CD14-positive monocyte (primary cell): Measurements from ENCODE around the gene FAM221B. TPM values are rescaled to one million over a fixed set of nuclear protein-coding genes. Genes with fewer than 3 reads are reported as not detected.

ENCODE experiments used
- DNase-seq, 3 donors: peaks; one replicate each; pipeline ENCODE4 v3.0.0-alpha.2; 2011 to 2022
- H2AFZ ChIP-seq: 2 replicates; pipeline ENCODE4 v1.6.0; 2012; ENCODE audit warnings: mild to moderate bottlenecking, low read depth, low read length, inconsistent platforms; ENCODE audit not compliant: insufficient read depth, poor library complexity, severe bottlenecking
- H3K27ac ChIP-seq, 2 donors: 1 replicate in 1 of 2; 2 replicates in 1 of 2; pipeline ENCODE4 v1.5.1; 2012 to 2013; ENCODE audit warnings: low read length in 2 of 2, control low read depth in 1 of 2, inconsistent platforms in 1 of 2, low read depth in 1 of 2, mild to moderate bottlenecking in 1 of 2
- H3K27me3 ChIP-seq, 2 donors: one replicate each; pipeline versions ENCODE4 v1.6.0 to v1.6.1; 2011 to 2013; ENCODE audit warnings: low read length in 2 of 2; ENCODE audit not compliant: control insufficient read depth in 2 of 2, insufficient read depth in 2 of 2
- H3K36me3 ChIP-seq, 2 donors: replicated peaks in 1 of 2; 1 replicate in 1 of 2; 2 replicates in 1 of 2; pipeline versions ENCODE4 v1.5.1 to v1.6.1; 2012 to 2013; ENCODE audit warnings: low read length in 2 of 2, control low read depth in 1 of 2, inconsistent platforms in 1 of 2, mild to moderate bottlenecking in 1 of 2; ENCODE audit not compliant: insufficient read depth in 2 of 2, control insufficient read depth in 1 of 2
- H3K4me1 ChIP-seq, 2 donors: 1 replicate in 1 of 2; 2 replicates in 1 of 2; pipeline versions ENCODE4 v1.5.1 to v1.6.1; 2012 to 2013; ENCODE audit warnings: low read length in 2 of 2, control low read depth in 1 of 2, inconsistent platforms in 1 of 2, mild to moderate bottlenecking in 1 of 2, moderate library complexity in 1 of 2; ENCODE audit not compliant: insufficient read depth in 2 of 2, control insufficient read depth in 1 of 2
- H3K4me2 ChIP-seq: replicated peaks from 2 replicates; pipeline ENCODE3; 2012; ENCODE audit warnings: low read length, moderate library complexity, mild to moderate bottlenecking; ENCODE audit not compliant: poor library complexity, severe bottlenecking; ENCODE audit errors: extremely low read depth
- H3K4me3 ChIP-seq, 3 experiments: fragments of 200-600 bp in 1 of 3; sonication (generic) in 1 of 3; replicated peaks in 1 of 3; 1 replicate in 2 of 3; 2 replicates in 1 of 3; pipeline ENCODE4 v1.5.1; 2011 to 2013; ENCODE audit warnings: low read length in 3 of 3, mild to moderate bottlenecking in 3 of 3, control low read depth in 2 of 3, low read depth in 2 of 3, inconsistent platforms in 1 of 3, moderate library complexity in 1 of 3
- H3K79me2 ChIP-seq: 2 replicates; pipeline ENCODE4 v1.6.0; 2012; ENCODE audit warnings: mild to moderate bottlenecking, control low read depth, inconsistent platforms, low read length, moderate library complexity; ENCODE audit not compliant: insufficient read depth
- H3K9ac ChIP-seq: 2 replicates; pipeline ENCODE4 v1.6.0; 2017; ENCODE audit warnings: low read length, mild to moderate bottlenecking; ENCODE audit not compliant: insufficient read depth, poor library complexity, severe bottlenecking
- H3K9me3 ChIP-seq, 2 donors: replicated peaks in 1 of 2; 1 replicate in 1 of 2; 2 replicates in 1 of 2; pipeline versions ENCODE4 v1.5.1 to v1.6.1; 2012 to 2013; ENCODE audit warnings: low read length in 2 of 2, control low read depth in 1 of 2; ENCODE audit not compliant: control insufficient read depth in 1 of 2, insufficient read depth in 1 of 2
- H4K20me1 ChIP-seq: 2 replicates; pipeline ENCODE4 v1.6.0; 2012; ENCODE audit warnings: mild to moderate bottlenecking, low read length, control low read depth, moderate library complexity; ENCODE audit not compliant: insufficient read depth
- H3K27ac Mint-ChIP-seq, 7 donors: one replicate each; pipeline ENCODE4 v1.8.0; 2020; ENCODE audit warnings: mild to moderate bottlenecking in 7 of 7, mixed read lengths in 7 of 7, moderate library complexity in 6 of 7, inconsistent platforms in 2 of 7
- H3K27me3 Mint-ChIP-seq, 3 donors: one replicate each; pipeline ENCODE4 v1.8.0; 2021 to 2022; ENCODE audit warnings: low read depth in 3 of 3, mild to moderate bottlenecking in 3 of 3, mixed read lengths in 3 of 3, moderate library complexity in 3 of 3, inconsistent platforms in 1 of 3
- H3K36me3 Mint-ChIP-seq, 2 donors: one replicate each; pipeline ENCODE4 v1.8.0; 2020; ENCODE audit warnings: mixed read lengths in 2 of 2, inconsistent platforms in 1 of 2, mild to moderate bottlenecking in 1 of 2
- H3K4me1 Mint-ChIP-seq: one replicate; pipeline ENCODE4 v1.8.0; 2020; ENCODE audit warnings: mild to moderate bottlenecking, mixed read lengths
- H3K4me3 Mint-ChIP-seq, 2 donors: one replicate each; pipeline ENCODE4 v1.8.0; 2020; ENCODE audit warnings: mild to moderate bottlenecking in 2 of 2, mixed read lengths in 2 of 2, moderate library complexity in 1 of 2
- H3K9me3 Mint-ChIP-seq, 7 donors: one replicate each; pipeline ENCODE4 v1.8.0; 2020 to 2022; ENCODE audit warnings: mixed read lengths in 7 of 7, mild to moderate bottlenecking in 6 of 7, moderate library complexity in 6 of 7, inconsistent platforms in 2 of 7
- WGBS: methylation state at CpG from one replicate; pipeline ENCODE4 v1.1.5; 2013; ENCODE audit warnings: missing lambda C conversion rate; ENCODE audit not compliant: insufficient coverage; 5-methylcytosine and 5-hydroxymethylcytosine counted together
- intact Hi-C, 2 donors: fragments of 100-400 bp; cut with micrococcal nuclease; formaldehyde crosslinking; loops; one replicate each; pipeline versions ENCODE4 v1.15.0 to v1.15.1; 2023
- polyA plus RNA-seq, 3 donors: library from polyadenylated mRNA; depleted of rRNA in 1 of 3; unstranded in 2 of 3; stranded (reverse) in 1 of 3; fragments of 300-500 nt in 2 of 3; fragments of >200 nt in 1 of 3; fragmentation: Illumina TruSeq in 2 of 3; gene quantifications; 1 replicate in 2 of 3; 2 replicates in 1 of 3; pipeline ENCODE4 v1.2.3, GENCODE V29; 2012 to 2021
- TF ChIP-seq, protein P1 (sequence below): fragments of 200-600 bp; IDR thresholded peaks from one replicate; pipeline ENCODE4 v1.8.0; 2022; ENCODE audit warnings: antibody characterized with exemption, mild to moderate bottlenecking

Gene FAM221B
- polyA plus RNA-seq, 3 donors, result 0.05 to 0.63 TPM; not detected in 1

DNA sequence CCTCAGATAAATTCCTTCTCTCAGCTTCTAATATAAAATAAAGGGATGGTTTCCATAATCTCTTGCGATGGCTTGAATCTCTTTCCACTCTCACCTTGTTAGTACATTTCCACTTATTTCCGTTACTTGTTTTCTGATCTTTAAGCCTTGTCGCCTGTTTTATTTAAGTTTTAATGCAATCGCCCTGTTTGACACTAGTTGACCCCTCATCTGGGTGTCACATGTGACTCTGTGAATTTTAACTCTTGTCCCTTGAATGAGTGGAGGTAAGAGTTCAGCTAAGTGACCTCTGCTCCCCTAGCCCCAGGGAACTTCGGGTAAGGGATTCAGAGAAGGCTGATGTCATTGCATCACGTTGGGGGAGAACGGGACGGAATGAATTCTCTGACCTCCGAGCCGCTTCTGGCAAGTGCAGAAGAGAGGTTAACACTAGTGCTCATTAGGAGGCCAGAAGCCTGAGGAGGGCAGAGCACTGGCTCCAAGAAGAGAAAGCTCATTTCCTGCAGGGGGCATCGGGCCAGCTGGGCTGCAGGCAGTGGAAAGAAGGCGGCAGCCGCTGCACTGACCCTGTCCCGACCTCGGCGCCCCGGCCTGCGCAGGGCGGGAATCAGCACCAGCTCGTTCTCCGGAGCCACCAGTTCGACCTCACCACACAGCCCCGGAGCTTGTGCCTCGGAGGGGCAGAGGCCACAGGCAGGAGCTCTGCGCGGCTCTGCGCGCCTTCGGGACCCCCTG is 14.3 kb downstream of the FAM221B start:
- peak overlapping the region; percentile 17 to 90 (median 88) for H3K27ac Mint-ChIP-seq
- Histone ChIP-seq H3K4me2 (peak overlapping the region; percentile 94), H3K27ac (peak overlapping the region; percentile 70 to 80), H3K4me3 (peak overlapping the region; percentile 78 to 90 (median 88)), H3K27me3 (no peaks in the 10 kb centered on the region), H2AFZ (peak overlapping the region; percentile 99), H3K9me3 (no peaks in the 10 kb centered on the region), H3K36me3 (no peaks in the 10 kb centered on the region), H3K79me2 (peaks cover 4% of the 10 kb centered on the region), H3K4me1 (peaks cover 35 to 44% of the 10 kb centered on the region in 2 donors), H4K20me1 (no peaks in the 10 kb centered on the region), H3K9ac (peak overlapping the region; percentile 71)
- WGBS, result 3% methylated on average over 26 of the region's 29 CpGs
- no peaks in the 10 kb centered on the region for H3K9me3 Mint-ChIP-seq
- H3K4me1 Mint-ChIP-seq, result peaks cover 34% of the 10 kb centered on the region
- peak; percentile 30 to 49 (median 38) for DNase-seq
- TF ChIP-seq, protein P1, sequence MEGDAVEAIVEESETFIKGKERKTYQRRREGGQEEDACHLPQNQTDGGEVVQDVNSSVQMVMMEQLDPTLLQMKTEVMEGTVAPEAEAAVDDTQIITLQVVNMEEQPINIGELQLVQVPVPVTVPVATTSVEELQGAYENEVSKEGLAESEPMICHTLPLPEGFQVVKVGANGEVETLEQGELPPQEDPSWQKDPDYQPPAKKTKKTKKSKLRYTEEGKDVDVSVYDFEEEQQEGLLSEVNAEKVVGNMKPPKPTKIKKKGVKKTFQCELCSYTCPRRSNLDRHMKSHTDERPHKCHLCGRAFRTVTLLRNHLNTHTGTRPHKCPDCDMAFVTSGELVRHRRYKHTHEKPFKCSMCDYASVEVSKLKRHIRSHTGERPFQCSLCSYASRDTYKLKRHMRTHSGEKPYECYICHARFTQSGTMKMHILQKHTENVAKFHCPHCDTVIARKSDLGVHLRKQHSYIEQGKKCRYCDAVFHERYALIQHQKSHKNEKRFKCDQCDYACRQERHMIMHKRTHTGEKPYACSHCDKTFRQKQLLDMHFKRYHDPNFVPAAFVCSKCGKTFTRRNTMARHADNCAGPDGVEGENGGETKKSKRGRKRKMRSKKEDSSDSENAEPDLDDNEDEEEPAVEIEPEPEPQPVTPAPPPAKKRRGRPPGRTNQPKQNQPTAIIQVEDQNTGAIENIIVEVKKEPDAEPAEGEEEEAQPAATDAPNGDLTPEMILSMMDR, result peak; percentile 27
- peaks cover 2 to 4% of the 10 kb centered on the region in 2 donors for H3K36me3 Mint-ChIP-seq
- peaks cover 1 to 9% (median 4%) of the 10 kb centered on the region in 3 donors for H3K27me3 Mint-ChIP-seq
- peak overlapping the region; percentile 88 to 94 for H3K4me3 Mint-ChIP-seq
- intact Hi-C loops, result loop anchor here (5.0 to 10.0 kb wide), 2 partner anchors 167 to 209 kb away; partner anchors contain the start of gene TESK1 (in 1 of the 2)

DNA sequence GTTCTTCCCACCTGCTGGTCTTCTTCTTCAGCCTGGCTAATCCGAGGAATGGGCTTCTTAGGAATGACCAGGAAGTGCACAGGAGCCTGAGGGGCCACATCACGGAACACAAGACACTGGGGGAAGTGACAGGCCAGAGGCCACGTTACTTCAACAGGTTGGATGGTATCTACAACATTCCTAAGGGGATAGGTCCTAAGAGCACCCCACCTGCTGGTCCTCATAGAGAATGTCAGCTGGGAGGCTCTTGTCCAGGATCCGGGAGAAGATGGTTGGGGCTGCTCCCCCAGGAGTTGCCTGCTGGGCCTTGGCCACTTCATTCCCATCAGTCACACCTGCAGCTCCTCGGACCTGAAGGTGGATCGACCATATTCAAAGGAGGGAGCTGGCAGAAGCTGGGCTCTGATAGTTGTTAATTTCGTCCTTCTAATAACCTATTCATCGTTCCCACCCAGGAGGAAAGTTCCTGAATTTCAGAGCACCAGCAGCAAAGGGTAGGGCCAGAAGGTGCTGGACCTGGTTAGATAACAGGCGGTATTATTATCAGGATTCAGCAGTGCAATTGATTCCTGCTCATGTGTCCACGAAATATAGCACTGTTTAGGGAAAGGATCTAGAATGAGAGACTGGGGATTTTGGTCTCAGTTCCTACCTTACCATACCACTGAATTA is 15.0 kb downstream of the FAM221B start:
- H3K4me1 ChIP-seq, result peaks cover 35 to 44% of the 10 kb centered on the region in 2 donors
- TF ChIP-seq, protein P1, result no peak
- H3K9me3 ChIP-seq, result no peaks in the 10 kb centered on the region
- H3K4me3 ChIP-seq, result peak overlapping the region in 1 of 3 experiments; percentile 88
- H3K79me2 ChIP-seq, result peaks cover 4% of the 10 kb centered on the region
- H3K27ac ChIP-seq, result no peak overlapping the region
- peaks cover 34% of the 10 kb centered on the region for H3K4me1 Mint-ChIP-seq
- 100% methylated on average over 2 of the region's 10 CpGs for WGBS
- intact Hi-C loops, result loop anchor here (5.0 to 10.0 kb wide), 2 partner anchors 166 to 209 kb away; partner anchors contain the start of gene TESK1 (in 1 of the 2)
- H3K27me3 Mint-ChIP-seq, result peaks cover 1 to 9% (median 4%) of the 10 kb centered on the region in 3 donors
- DNase-seq, result no peak
- H4K20me1 ChIP-seq, result no peaks in the 10 kb centered on the region
- H3K9ac ChIP-seq, result no peak overlapping the region
- H2AFZ ChIP-seq, result no peak overlapping the region
- peak overlapping the region in 2 of 7 donors; percentile 84 to 89 for H3K27ac Mint-ChIP-seq
- H3K36me3 ChIP-seq, result no peaks in the 10 kb centered on the region
- no peaks in the 10 kb centered on the region for H3K9me3 Mint-ChIP-seq
- peaks cover 2 to 4% of the 10 kb centered on the region in 2 donors for H3K36me3 Mint-ChIP-seq
- H3K4me2 ChIP-seq, result peak overlapping the region; percentile 94
- no peak overlapping the region for H3K4me3 Mint-ChIP-seq
- H3K27me3 ChIP-seq, result no peaks in the 10 kb centered on the region
